ENCODE measurements around the gene SLC4A4.

SLC4A4 gene

GRCh38 chr4:71338846-71339593 lies at the start of gene SLC4A4:
TSS of gene SLC4A4 (plus strand) at chr4:71339020.
- DNase-seq: no peak

- DNase-seq: no peak
These were observed 48.7 kb upstream of the SLC4A4 start for GRCh38 chr4:71290074-71290473.

- DNase-seq: no peak
These were observed 48.3 kb upstream of the SLC4A4 start for GRCh38 chr4:71290476-71290875.

- DNase-seq: no peak
These were observed 46.6 kb upstream of the SLC4A4 start for GRCh38 chr4:71292228-71292627.

GRCh38 chr4:71293705-71294104 lies 45.1 kb upstream of the SLC4A4 start:
- DNase-seq: no peak

- DNase-seq: no peak
These were observed 44.5 kb upstream of the SLC4A4 start for GRCh38 chr4:71294301-71294700.

GRCh38 chr4:71296945-71297344 lies 41.9 kb upstream of the SLC4A4 start:
- no peak for DNase-seq

- no peak for DNase-seq
These were observed 38.5 kb upstream of the SLC4A4 start for GRCh38 chr4:71300362-71300761.

GRCh38 chr4:71300964-71301363 lies 37.9 kb upstream of the SLC4A4 start:
- no peak for DNase-seq

GRCh38 chr4:71303287-71303686 lies 35.5 kb upstream of the SLC4A4 start:
- DNase-seq: no peak

- no peak for DNase-seq
These were observed 35.0 kb upstream of the SLC4A4 start for GRCh38 chr4:71303850-71304249.

GRCh38 chr4:71304289-71304850 lies 34.5 kb upstream of the SLC4A4 start:
- DNase-seq: no peak

- no peak for DNase-seq
These were observed 31.1 kb upstream of the SLC4A4 start for GRCh38 chr4:71307729-71308128.

GRCh38 chr4:71322425-71322824 lies 16.4 kb upstream of the SLC4A4 start:
- no peak for DNase-seq

- no peak for DNase-seq
These were observed 5.5 kb upstream of the SLC4A4 start for GRCh38 chr4:71333368-71333767.

GRCh38 chr4:71333960-71334359 lies 4.9 kb upstream of the SLC4A4 start:
- DNase-seq: no peak

GRCh38 chr4:71334465-71334882 lies 4.3 kb upstream of the SLC4A4 start:
- DNase-seq: no peak

GRCh38 chr4:71343670-71344466 lies 5.0 kb downstream of the SLC4A4 start:
- DNase-seq: no peak

- DNase-seq: no peak
These were observed 7.9 kb downstream of the SLC4A4 start for GRCh38 chr4:71346710-71347109.

GRCh38 chr4:71348586-71348985 lies 9.8 kb downstream of the SLC4A4 start:
- no peak for DNase-seq

- DNase-seq: no peak
These were observed 16.2 kb downstream of the SLC4A4 start for GRCh38 chr4:71355045-71355444.

- no peak for DNase-seq
These were observed 17.2 kb downstream of the SLC4A4 start for GRCh38 chr4:71355971-71356370.

GRCh38 chr4:71356924-71357663 lies 18.3 kb downstream of the SLC4A4 start:
- DNase-seq: no peak

All from NCI-H2227 treated with DMSO at 0.1 percent for 48 hours (cell line).